GM12874 (cell line): Measurements from ENCODE around the gene EEF1AKMT3.

Source experiments
- TF ChIP-seq, protein P1 (sequence below): IDR thresholded peaks from 2 replicates; pipeline ENCODE4 v1.5.1; 2011; ENCODE audit warnings: low read depth, mild to moderate bottlenecking, control low read depth, low read length, moderate library complexity; ENCODE audit not compliant: insufficient read depth

Gene EEF1AKMT3

GRCh38 chr12:57780284-57780897 lies 8.0 kb downstream of the EEF1AKMT3 start:
- TF ChIP-seq, protein P1, sequence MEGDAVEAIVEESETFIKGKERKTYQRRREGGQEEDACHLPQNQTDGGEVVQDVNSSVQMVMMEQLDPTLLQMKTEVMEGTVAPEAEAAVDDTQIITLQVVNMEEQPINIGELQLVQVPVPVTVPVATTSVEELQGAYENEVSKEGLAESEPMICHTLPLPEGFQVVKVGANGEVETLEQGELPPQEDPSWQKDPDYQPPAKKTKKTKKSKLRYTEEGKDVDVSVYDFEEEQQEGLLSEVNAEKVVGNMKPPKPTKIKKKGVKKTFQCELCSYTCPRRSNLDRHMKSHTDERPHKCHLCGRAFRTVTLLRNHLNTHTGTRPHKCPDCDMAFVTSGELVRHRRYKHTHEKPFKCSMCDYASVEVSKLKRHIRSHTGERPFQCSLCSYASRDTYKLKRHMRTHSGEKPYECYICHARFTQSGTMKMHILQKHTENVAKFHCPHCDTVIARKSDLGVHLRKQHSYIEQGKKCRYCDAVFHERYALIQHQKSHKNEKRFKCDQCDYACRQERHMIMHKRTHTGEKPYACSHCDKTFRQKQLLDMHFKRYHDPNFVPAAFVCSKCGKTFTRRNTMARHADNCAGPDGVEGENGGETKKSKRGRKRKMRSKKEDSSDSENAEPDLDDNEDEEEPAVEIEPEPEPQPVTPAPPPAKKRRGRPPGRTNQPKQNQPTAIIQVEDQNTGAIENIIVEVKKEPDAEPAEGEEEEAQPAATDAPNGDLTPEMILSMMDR = no peak

DNA sequence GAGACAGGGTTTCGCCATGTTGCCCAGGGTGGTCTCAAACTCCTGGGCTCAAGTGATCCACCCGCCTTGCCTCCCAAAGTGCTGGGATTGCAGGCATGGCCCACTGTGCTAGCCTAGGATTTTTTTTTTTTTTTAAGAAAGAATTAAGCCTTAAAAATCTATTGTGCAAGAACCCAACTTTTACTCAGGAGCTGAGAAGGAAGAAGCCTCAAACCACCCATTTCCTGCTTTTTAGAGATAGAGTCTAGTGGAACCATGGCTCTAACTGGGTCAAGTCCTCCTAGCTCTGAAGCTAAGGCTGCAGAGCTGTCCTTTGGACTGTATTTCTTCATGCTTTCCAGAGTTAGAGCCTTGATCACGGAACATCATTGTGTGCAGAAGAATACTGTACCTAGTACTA lies 8.8 kb downstream of the EEF1AKMT3 start:
- TF ChIP-seq, protein P1 = no peak

DNA sequence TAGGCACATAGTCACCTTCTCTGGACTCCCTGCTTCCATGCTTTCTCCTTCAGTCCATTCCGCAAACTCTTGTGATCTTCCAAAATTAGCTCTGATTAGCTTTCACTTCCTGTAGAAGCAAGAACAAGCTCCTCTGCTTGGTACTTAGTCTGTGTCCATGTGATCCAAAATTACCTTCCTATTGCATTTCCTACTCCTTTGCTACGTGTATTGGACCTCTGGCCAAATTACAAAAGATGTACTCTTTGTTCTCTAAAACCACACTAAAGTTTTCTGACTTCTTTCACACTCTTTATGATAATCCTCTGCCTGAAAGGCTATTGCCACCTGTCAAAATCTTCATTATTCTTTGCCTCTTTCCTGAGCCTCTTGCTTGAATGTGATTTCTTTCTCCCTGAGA lies 9.4 kb downstream of the EEF1AKMT3 start:
- TF ChIP-seq, protein P1 = no peak

GRCh38 chr12:57782243-57782607 lies 9.8 kb downstream of the EEF1AKMT3 start:
- TF ChIP-seq, protein P1 = no peak

GRCh38 chr12:57782608-57783465 lies 10.4 kb downstream of the EEF1AKMT3 start, which contains the start of gene TSFM:
Gene TSFM (plus strand): TSS chr12:57782787. CDS start chr12:57782802, 15 bp downstream.
- TF ChIP-seq, protein P1 = peak; percentile 91

DNA sequence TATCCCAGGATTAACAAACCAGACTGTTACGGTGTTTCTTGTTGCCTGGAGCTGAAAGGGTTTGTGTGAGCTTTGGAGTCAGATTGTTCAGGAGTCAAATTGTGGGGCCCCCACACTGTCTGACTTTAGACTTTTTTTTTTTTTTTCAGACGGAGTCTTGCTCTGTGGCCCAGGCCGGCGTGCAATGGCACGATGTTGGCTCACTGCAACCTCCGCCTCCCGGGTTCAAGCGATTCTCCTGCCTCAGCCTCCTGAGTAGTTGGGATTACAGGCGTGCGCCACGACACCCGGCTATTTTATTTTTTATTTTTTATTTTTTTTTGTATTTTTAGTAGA lies 11.0 kb downstream of the EEF1AKMT3 start:
- TF ChIP-seq, protein P1 = no peak

DNA sequence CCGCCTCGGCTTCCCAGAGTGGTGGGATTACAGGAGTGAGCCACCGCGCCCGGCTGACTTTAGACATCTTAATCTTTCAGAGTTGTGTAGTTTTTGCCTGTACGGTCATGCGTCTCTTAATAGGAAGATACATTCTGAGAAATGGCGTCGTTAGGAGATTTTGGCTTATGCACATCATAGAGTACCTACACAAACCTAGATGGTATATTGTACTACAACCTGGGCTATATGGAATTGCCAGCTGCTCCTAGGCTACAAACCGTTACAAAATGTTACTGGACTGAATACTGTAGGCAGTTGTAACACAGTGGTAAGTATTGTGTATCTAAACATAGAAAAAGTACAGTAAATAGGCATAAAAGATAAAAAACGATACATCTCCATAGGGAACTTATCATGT lies 11.4 kb downstream of the EEF1AKMT3 start:
- TF ChIP-seq, protein P1 = no peak
